Measurements from ENCODE around the gene OS9.

DNA sequence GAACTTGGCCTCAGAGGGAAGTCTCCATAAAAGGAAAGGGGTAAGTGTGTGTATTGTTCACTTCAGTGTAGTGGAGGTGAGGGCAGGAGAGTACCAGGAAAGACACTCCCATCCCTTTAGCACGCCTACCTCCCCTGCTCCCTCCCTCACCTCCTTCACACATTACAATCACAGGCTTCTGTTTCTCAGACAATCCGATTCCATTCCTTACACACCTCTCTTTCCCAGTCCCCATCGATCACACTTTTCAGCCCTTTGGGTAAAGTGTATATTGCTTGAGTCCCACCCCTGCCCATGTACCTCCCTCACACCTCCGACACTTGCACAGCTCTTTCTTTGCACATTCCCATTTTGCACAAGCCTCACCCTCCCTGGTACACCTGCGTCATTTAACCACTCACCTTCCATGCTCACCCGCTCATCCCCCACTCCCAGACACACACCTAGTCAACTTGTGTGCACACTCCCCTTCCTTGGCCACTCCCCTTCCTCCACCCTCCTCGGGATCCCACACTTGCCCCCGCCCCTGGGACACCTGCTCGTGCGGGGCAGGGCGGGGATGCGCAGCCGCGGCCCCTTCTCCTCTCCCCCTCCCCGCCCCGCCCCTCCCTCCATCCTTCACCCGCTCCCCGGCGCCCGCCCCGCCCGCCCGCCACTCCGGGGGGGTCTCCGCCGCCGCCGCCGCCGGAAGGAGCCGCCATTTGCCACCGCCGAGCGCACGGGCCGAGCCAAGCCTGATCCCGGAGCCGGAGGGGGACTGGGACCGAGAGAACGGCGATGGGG, 60.7 kb downstream of the OS9 start, which contains the start of gene MARCHF9:
- TF ChIP-seq CTCF (IDR thresholded peaks at IDR 0.05) (no peak), POLR2A (IDR thresholded peaks at IDR 0.05) (peak in 1 of 2 donors; percentile 35)
